Neural progenitor cell (in vitro differentiated cells): ENCODE measurements around the gene ID2. TPM values are rescaled to one million over a fixed set of nuclear protein-coding genes. Genes with fewer than 3 reads are reported as not detected.

Source experiments
- DNase-seq: peaks from one replicate; pipeline ENCODE4 v3.0.0-alpha.2; 2016; ENCODE audit warnings: low spot score
- H2AFZ ChIP-seq: fragments of 200-600 bp; sonication (generic); replicated peaks from 2 replicates; pipeline ENCODE4 v1.6.1; 2016; ENCODE audit warnings: antibody characterized with exemption
- H3F3A ChIP-seq: fragments of 200-600 bp; sonication (generic); 2 replicates; pipeline ENCODE4 v1.6.1; 2016; ENCODE audit warnings: antibody characterized with exemption, low read depth
- H3K27ac ChIP-seq: fragments of 200-600 bp; sonication (generic); 2 replicates; pipeline ENCODE4 v1.5.1; 2016; ENCODE audit warnings: mild to moderate bottlenecking
- H3K27me3 ChIP-seq: fragments of 200-600 bp; sonication (generic); 2 replicates; pipeline ENCODE4 v1.6.1; 2016; ENCODE audit warnings: mild to moderate bottlenecking, moderate library complexity
- H3K36me3 ChIP-seq: fragments of 200-600 bp; sonication (generic); 2 replicates; pipeline ENCODE4 v1.5.1; 2016
- H3K4me1 ChIP-seq: fragments of 200-600 bp; sonication (generic); 2 replicates; pipeline ENCODE4 v1.6.1; 2016; ENCODE audit warnings: mixed run types
- H3K4me2 ChIP-seq: fragments of 200-600 bp; sonication (generic); 2 replicates; pipeline ENCODE4 v1.6.1; 2016
- H3K4me3 ChIP-seq: fragments of 200-600 bp; sonication (generic); 2 replicates; pipeline ENCODE4 v1.5.1; 2016
- H3K79me2 ChIP-seq: fragments of 200-600 bp; sonication (generic); 2 replicates; pipeline ENCODE4 v1.6.1; 2016; ENCODE audit warnings: low read depth
- H3K9ac ChIP-seq: fragments of 200-600 bp; sonication (generic); 2 replicates; pipeline ENCODE4 v1.6.1; 2016
- H3K9me3 ChIP-seq: fragments of 200-600 bp; sonication (generic); 2 replicates; pipeline ENCODE4 v1.5.1; 2016; ENCODE audit warnings: low read depth
- H4K20me1 ChIP-seq: fragments of 200-600 bp; sonication (generic); 2 replicates; pipeline ENCODE4 v1.6.1; 2016; ENCODE audit warnings: low read depth
- H3K27ac Mint-ChIP-seq: 3 replicates; pipeline ENCODE4 v1.8.0; 2021; ENCODE audit warnings: mixed read lengths
- H3K27me3 Mint-ChIP-seq: 2 replicates; pipeline ENCODE4 v1.8.0; 2022; ENCODE audit warnings: low read depth, mild to moderate bottlenecking, inconsistent platforms, moderate library complexity, mixed read lengths; ENCODE audit not compliant: insufficient read depth
- H3K36me3 Mint-ChIP-seq: 3 replicates; pipeline ENCODE4 v1.8.0; 2021; ENCODE audit warnings: mixed read lengths
- H3K4me1 Mint-ChIP-seq: 3 replicates; pipeline ENCODE4 v1.8.0; 2021; ENCODE audit warnings: mixed read lengths
- H3K4me3 Mint-ChIP-seq: 3 replicates; pipeline ENCODE4 v1.8.0; 2021; ENCODE audit warnings: mild to moderate bottlenecking, moderate library complexity, mixed read lengths
- H3K9me3 Mint-ChIP-seq: 3 replicates; pipeline ENCODE4 v1.8.0; 2020; ENCODE audit warnings: mixed read lengths
- CTCF ChIP-seq: fragments of 200-600 bp; sonication (generic); IDR thresholded peaks from 2 replicates; pipeline ENCODE4 v1.5.1; 2017; ENCODE audit warnings: antibody characterized with exemption, mild to moderate bottlenecking
- EZH2 ChIP-seq: fragments of 200-600 bp; sonication (generic); IDR thresholded peaks from 2 replicates; pipeline ENCODE4 v1.6.1; 2017; ENCODE audit warnings: antibody characterized with exemption, mild to moderate bottlenecking, moderate library complexity
- EZH2phosphoT487 ChIP-seq: fragments of 200-600 bp; sonication (generic); IDR thresholded peaks from 2 replicates; pipeline ENCODE4 v1.6.1; 2017; ENCODE audit warnings: antibody characterized with exemption
- total RNA-seq: library from RNA; depleted of rRNA; stranded (reverse); fragments of >200 nt; gene quantifications from 2 replicates; pipeline ENCODE4 v1.2.3, GENCODE V29; 2015; ENCODE audit warnings: low replicate concordance

ID2 gene
- total RNA-seq, 1 donor from 2014 or later = 140 TPM

- Mint-ChIP-seq H3K27ac (no peak overlapping the region), H3K9me3 (peaks cover 14% of the 10 kb centered on the region), H3K4me1 (peaks cover 31% of the 10 kb centered on the region), H3K27me3 (peaks cover 8% of the 10 kb centered on the region), H3K36me3 (no peaks in the 10 kb centered on the region), H3K4me3 (no peak overlapping the region)
- no peaks in the 10 kb centered on the region for H4K20me1 ChIP-seq
- no peak for DNase-seq
- H3F3A ChIP-seq = no peaks in the 10 kb centered on the region
- H3K36me3 ChIP-seq = no peaks in the 10 kb centered on the region
- no peak overlapping the region for H2AFZ ChIP-seq
- H3K27me3 ChIP-seq = no peaks in the 10 kb centered on the region
- TF ChIP-seq EZH2 (no peak), CTCF (no peak), EZH2phosphoT487 (no peak)
- H3K27ac ChIP-seq = no peak overlapping the region
- H3K9ac ChIP-seq = no peak overlapping the region
- peaks cover under 1% of the 10 kb centered on the region for H3K4me1 ChIP-seq
- H3K4me2 ChIP-seq = no peak overlapping the region
- no peak overlapping the region for H3K4me3 ChIP-seq
- H3K9me3 ChIP-seq = no peaks in the 10 kb centered on the region
- H3K79me2 ChIP-seq = no peaks in the 10 kb centered on the region
Observed at GRCh38 chr2:8663997-8664396, 17.9 kb upstream of the ID2 start.

GRCh38 chr2:8666581-8666980 lies 15.3 kb upstream of the ID2 start:
- H3F3A ChIP-seq = no peaks in the 10 kb centered on the region
- Mint-ChIP-seq H3K27me3 (peaks cover 8% of the 10 kb centered on the region), H3K4me3 (no peak overlapping the region), H3K27ac (no peak overlapping the region), H3K36me3 (no peaks in the 10 kb centered on the region), H3K4me1 (peaks cover 16% of the 10 kb centered on the region), H3K9me3 (peaks cover 12% of the 10 kb centered on the region)
- no peaks in the 10 kb centered on the region for H3K9me3 ChIP-seq
- no peak overlapping the region for H3K4me2 ChIP-seq
- no peaks in the 10 kb centered on the region for H3K27me3 ChIP-seq
- no peak for DNase-seq
- H3K36me3 ChIP-seq = no peaks in the 10 kb centered on the region
- H3K4me3 ChIP-seq = no peak overlapping the region
- TF ChIP-seq CTCF (no peak), EZH2 (no peak), EZH2phosphoT487 (no peak)
- no peak overlapping the region for H3K27ac ChIP-seq
- no peak overlapping the region for H2AFZ ChIP-seq
- H4K20me1 ChIP-seq = no peaks in the 10 kb centered on the region
- no peak overlapping the region for H3K9ac ChIP-seq
- no peaks in the 10 kb centered on the region for H3K79me2 ChIP-seq
- H3K4me1 ChIP-seq = peaks cover 9% of the 10 kb centered on the region

DNA sequence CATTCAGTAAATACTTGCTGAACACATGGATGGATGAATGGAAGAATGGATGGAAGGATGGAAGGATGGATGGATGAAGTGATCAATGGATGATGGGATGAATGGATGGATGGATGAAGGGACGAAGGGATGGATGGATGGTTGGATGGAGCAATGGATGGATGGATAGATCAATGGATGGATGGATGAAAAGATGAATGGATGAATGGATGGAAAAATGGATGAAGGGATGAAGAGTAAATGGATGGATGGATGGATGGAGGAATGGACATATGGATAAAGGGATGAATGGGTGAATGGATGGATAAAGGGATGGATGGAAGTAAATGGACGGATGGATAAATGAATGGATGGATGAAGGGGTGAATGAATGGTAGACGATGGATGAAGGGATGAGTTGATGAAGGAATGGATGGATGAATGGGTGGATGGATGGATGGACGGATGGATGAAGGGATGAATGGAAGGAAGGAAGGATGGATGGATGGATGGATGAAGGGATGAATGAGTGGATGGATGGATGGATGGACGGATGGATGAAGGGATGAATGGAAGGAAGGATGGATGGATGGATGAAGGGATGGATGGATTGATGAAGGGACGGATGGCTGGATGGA lies 13.9 kb upstream of the ID2 start:
- Histone ChIP-seq H2AFZ (no peak overlapping the region), H4K20me1 (no peaks in the 10 kb centered on the region), H3F3A (no peaks in the 10 kb centered on the region), H3K4me3 (no peak overlapping the region), H3K9ac (no peak overlapping the region), H3K79me2 (no peaks in the 10 kb centered on the region), H3K4me1 (peaks cover 9% of the 10 kb centered on the region), H3K9me3 (no peaks in the 10 kb centered on the region), H3K27me3 (no peaks in the 10 kb centered on the region), H3K36me3 (no peaks in the 10 kb centered on the region), H3K4me2 (no peak overlapping the region), H3K27ac (no peak overlapping the region)
- H3K36me3 Mint-ChIP-seq = no peaks in the 10 kb centered on the region
- no peak overlapping the region for H3K4me3 Mint-ChIP-seq
- TF ChIP-seq EZH2 (no peak), CTCF (no peak)
- peaks cover 12% of the 10 kb centered on the region for H3K9me3 Mint-ChIP-seq
- H3K27me3 Mint-ChIP-seq = peaks cover 11% of the 10 kb centered on the region
- DNase-seq = no peak
- no peak overlapping the region for H3K27ac Mint-ChIP-seq
- H3K4me1 Mint-ChIP-seq = peaks cover 7% of the 10 kb centered on the region
